ENCODE measurements around the gene IBSP. TPM values are rescaled to one million over a fixed set of nuclear protein-coding genes. Genes with fewer than 3 reads are reported as not detected.

The IBSP gene, protein sequence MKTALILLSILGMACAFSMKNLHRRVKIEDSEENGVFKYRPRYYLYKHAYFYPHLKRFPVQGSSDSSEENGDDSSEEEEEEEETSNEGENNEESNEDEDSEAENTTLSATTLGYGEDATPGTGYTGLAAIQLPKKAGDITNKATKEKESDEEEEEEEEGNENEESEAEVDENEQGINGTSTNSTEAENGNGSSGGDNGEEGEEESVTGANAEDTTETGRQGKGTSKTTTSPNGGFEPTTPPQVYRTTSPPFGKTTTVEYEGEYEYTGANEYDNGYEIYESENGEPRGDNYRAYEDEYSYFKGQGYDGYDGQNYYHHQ
- 0.14 TPM in 1 of 2 replicates, not detected in the other for total RNA-seq

DNA sequence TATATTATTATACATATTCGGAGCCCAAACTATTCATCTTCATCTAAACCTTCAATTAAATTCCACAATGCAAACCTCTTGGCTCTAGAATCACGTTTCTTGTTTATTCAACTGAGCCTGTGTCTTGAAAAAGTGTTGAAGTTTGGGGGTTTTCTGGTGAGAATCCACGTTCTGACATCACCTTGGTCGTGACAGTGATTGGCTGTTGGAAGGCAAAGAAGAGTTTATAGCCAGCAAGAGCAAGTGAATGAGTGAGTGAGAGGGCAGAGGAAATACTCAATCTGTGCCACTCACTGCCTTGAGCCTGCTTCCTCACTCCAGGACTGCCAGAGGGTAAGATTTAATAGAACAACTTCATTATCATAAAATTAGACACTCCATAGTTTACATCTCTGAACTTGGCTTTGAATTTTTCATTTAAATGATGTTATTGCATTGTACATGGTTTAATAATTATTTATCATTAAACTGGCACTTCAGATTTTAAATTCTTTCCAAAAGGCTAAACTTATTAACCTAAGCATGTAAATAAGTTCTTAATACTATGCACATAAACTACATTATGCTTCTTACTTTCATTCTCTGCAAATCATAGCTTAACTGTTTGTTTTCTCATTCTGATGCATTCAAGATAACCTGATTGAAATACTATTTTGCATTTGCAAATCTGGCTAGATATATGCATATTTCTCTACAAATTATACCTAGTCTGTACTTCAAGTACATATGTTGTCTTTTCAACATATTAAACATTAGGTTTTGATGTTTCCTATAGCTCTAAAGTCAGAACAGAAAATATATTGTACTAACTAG, at the start of gene IBSP:
TSS of gene IBSP (plus strand) at position 254 of the 813 bp plus-strand sequence. CDS start 2,808 bp downstream, outside the sequence.

DNA sequence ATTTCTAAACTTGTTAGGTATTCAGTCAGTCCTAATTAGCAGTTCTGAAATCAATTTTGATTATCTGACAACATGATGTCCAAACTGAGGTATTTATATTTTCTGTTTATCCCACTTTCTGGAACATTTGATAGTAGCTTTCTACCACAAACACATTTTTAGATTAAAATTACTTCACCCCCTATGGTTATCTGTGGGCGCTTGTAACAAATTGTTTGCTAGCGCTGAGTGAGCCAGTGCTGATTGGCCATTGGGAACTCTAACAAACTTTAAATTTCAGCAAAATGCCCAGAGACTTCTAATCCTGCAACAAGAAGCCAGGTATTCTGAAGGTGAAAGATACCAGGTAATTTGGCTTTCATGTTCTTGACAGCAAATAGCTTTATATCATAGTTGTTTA, 33.3 kb downstream of the IBSP start, which contains the start of gene MEPE:
TSS of gene MEPE (plus strand) at position 301 of the 400 bp plus-strand sequence. CDS start 1,746 bp downstream, outside the sequence.

Other genes starting within 250 kb of the IBSP start
- gene DSPP, start 191.0 kb upstream of the IBSP start, total RNA-seq: not detected in 2 replicates
- not detected in 2 replicates for gene DMP1, start 149.3 kb upstream of the IBSP start, total RNA-seq
- not detected in 2 replicates for gene MEPE, start 33.4 kb downstream of the IBSP start, total RNA-seq
- 1.5 and 4.0 TPM in 2 replicates for gene SPP1, start 176.2 kb downstream of the IBSP start, total RNA-seq
- gene PKD2, start 208.1 kb downstream of the IBSP start, total RNA-seq: 65.9 and 162 TPM in 2 replicates